ENCODE results near the gene VPS18. TPM values are rescaled to one million over a fixed set of nuclear protein-coding genes. Genes with fewer than 3 reads are reported as not detected.

VPS18 gene
- total and polyA plus RNA-seq, 2 donors (not counting 3 experiments of a cell fraction or from before 2014, with no cell fraction given), result 29.3 to 32.8 TPM

GRCh38 chr15:40879609-40880008, 14.6 kb upstream of the VPS18 start:
- no peak overlapping the region for H3K4me3 ChIP-seq (replicated peaks in 1 of 3; ENCODE audit: insufficient read depth in 1 of 3, low read depth in 1 of 3, low read length in 3 of 3)
- no peak overlapping the region for H3K9ac ChIP-seq (replicated peaks; ENCODE audit: extremely low read depth, insufficient read depth, low read length)
- TF ChIP-seq MYC (IDR thresholded peaks at IDR 0.05; ENCODE audit: low read depth, low read length) (no peak), EZH2 (IDR thresholded peaks at IDR 0.05; ENCODE audit: borderline replicate concordance, low read depth, low read length, severe bottlenecking) (no peak), JUN (IDR thresholded peaks at IDR 0.05; ENCODE audit: borderline replicate concordance, insufficient read depth, insufficient read length, low read depth) (no peak), CTCF (IDR thresholded peaks at IDR 0.05; ENCODE audit: extremely low read depth in 1 of 2, insufficient read depth in 1 of 2, low read depth in 1 of 2, low read length in 2 of 2) (no peak), FOS (IDR thresholded peaks at IDR 0.05; ENCODE audit: borderline replicate concordance, insufficient read depth, low read length) (no peak), MAX (IDR thresholded peaks at IDR 0.05; ENCODE audit: insufficient read depth, insufficient read length) (no peak), GATA2 (IDR thresholded peaks at IDR 0.05; ENCODE audit: insufficient read depth, insufficient read length, low read depth, low read length) (no peak), POLR2AphosphoS5 (IDR thresholded peaks at IDR 0.05; ENCODE audit: insufficient read depth, low read depth, low read length) (no peak), POLR2A (IDR thresholded peaks at IDR 0.05; ENCODE audit: low read depth, low read length) (no peak)
- FAIRE-seq (no peak), DNase-seq (ENCODE audit: low read depth, low spot score) (no peak)
- no peak overlapping the region for H3K4me2 ChIP-seq (ENCODE audit: insufficient read depth, low read length)
- ChIA-PET CTCF (interaction anchor here (2.6 kb wide), 1 partner anchor 12 kb away, joined by 16 read pairs; no protein-coding TSS in a partner anchor), POLR2A (no interaction called here)
- no peaks in the 10 kb centered on the region for H3K4me1 ChIP-seq (ENCODE audit: control insufficient read depth, extremely low read depth, insufficient read depth, low read length)
- no peaks in the 10 kb centered on the region for H3K79me2 ChIP-seq (ENCODE audit: control insufficient read depth, insufficient read depth, low read length)
- no peaks in the 10 kb centered on the region for H3K27me3 ChIP-seq (ENCODE audit: control insufficient read depth in 2 of 2, insufficient read depth in 2 of 2, low read length in 2 of 2)
- intact Hi-C loops (cut with micrococcal nuclease), result no loop called here
- no peak overlapping the region for H2AFZ ChIP-seq (ENCODE audit: low read depth, low read length)
- no peak overlapping the region for H3K27ac ChIP-seq (ENCODE audit: insufficient read depth, low read depth, low read length)
- no peaks in the 10 kb centered on the region for H3K9me1 ChIP-seq (replicated peaks; ENCODE audit: control insufficient read depth, extremely low read depth, insufficient read depth, low read length)
- no TSS peak for BruUV-seq (replicated peaks)
- H4K20me1 ChIP-seq (replicated peaks; ENCODE audit: control insufficient read depth, extremely low read depth, insufficient read depth, low read length), result no peaks in the 10 kb centered on the region
- dilution Hi-C loops (cut with MboI; ENCODE audit: extremely low pct_ligation_motif_present, low sequenced_read_pairs), result no loop called here
- no peaks in the 10 kb centered on the region for H3K9me3 ChIP-seq (replicated peaks; ENCODE audit: control insufficient read depth, insufficient read depth, low read length)
- H3K36me3 ChIP-seq (ENCODE audit: control insufficient read depth in 2 of 2, extremely low read depth in 1 of 2, insufficient read depth in 2 of 2, low read length in 2 of 2), result no peaks in the 10 kb centered on the region

Data from endothelial cell of umbilical vein (primary cell).